GM13976 (cell line): ENCODE results near the gene UMPS.
"Not testable (repeated sequence)": the region's sequence is repeated elsewhere in the genome, so short reads cannot be mapped to it uniquely, and the experiment has no call there.

Source experiments
- DNase-seq: peaks from one replicate; pipeline ENCODE4 v3.0.0; 2012; ENCODE audit warnings: low spot score
- in situ Hi-C: fragments of 300-500 bp; cut with MboI; formaldehyde crosslinking; loops from one replicate; pipeline ENCODE4 v1.12.0; 2022; ENCODE audit warnings: low sequenced_read_pairs, mixed read lengths, inconsistent platforms; ENCODE audit not compliant: unreplicated experiment
- TF ChIP-seq, protein P1 (sequence below): IDR thresholded peaks from 2 replicates; pipeline ENCODE4 v1.5.1; 2012; ENCODE audit warnings: borderline replicate concordance, mild to moderate bottlenecking; ENCODE audit not compliant: insufficient read depth; ENCODE audit errors: extremely low read depth, missing control alignments, control extremely low read depth

Gene UMPS

DNA sequence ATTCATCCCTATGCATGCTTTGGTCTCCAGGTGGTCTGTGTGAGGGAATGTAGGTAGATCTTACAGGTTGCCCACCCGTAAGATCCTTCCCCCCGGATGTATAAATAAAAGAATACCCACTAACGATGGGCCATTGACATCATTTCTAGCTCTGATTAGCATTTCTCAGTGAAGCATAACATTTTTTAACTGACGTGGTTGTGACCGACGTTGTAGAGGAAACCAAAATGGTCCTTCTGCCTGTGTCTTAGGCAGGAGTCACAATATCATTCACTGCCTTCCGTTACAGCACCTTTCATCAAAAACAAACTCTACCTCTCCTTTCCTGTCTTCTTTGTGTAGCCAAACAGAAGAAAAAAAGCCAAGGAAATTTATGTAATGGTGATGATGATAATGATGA is 27.3 kb upstream of the UMPS start:
- TF ChIP-seq, protein P1, sequence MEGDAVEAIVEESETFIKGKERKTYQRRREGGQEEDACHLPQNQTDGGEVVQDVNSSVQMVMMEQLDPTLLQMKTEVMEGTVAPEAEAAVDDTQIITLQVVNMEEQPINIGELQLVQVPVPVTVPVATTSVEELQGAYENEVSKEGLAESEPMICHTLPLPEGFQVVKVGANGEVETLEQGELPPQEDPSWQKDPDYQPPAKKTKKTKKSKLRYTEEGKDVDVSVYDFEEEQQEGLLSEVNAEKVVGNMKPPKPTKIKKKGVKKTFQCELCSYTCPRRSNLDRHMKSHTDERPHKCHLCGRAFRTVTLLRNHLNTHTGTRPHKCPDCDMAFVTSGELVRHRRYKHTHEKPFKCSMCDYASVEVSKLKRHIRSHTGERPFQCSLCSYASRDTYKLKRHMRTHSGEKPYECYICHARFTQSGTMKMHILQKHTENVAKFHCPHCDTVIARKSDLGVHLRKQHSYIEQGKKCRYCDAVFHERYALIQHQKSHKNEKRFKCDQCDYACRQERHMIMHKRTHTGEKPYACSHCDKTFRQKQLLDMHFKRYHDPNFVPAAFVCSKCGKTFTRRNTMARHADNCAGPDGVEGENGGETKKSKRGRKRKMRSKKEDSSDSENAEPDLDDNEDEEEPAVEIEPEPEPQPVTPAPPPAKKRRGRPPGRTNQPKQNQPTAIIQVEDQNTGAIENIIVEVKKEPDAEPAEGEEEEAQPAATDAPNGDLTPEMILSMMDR: no peak
- no peak for DNase-seq
- in situ Hi-C loops: no loop called here

DNA sequence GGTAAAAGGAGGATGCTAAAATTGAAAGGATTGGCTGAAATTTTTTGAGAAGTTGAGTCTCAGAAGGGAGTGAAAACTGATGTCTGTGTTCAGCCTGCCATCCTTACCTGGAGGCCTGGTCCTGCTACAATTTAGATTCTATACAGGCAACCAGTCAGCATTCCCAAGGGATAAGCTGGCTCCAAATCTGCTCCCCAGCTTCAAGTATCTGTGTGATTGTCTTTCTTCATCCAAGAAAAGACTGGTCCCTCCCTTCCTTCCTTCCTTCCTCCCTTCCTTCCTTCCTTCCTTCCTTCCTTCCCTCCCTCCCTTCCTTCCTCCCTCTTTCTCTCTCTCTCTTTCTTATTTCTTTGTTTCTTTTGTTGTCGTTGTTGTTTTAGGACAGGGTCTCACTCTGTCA is 24.7 kb upstream of the UMPS start:
- no peak for DNase-seq
- TF ChIP-seq, protein P1: no peak
- in situ Hi-C loops: no loop called here

DNA sequence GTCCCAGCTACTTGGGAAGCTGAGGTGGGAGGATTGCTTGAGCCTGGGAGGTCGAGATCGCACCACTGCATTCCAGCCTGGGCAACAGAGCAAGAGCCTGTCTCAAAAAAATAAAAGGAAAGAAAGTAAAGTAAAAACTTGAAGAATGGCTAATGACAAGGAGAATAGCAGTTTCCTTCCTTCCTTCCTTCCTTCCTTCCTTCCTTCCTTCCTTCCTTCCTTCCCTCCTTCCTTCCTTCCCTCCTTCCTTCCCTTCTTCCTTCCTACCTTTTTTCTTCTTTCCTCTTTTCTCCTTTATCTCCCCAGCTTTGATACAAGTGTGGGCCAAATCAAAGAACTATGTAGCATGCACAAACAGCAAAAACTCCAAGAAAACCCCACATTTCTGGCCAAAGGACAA is 23.0 kb upstream of the UMPS start:
- DNase-seq, in situ Hi-C loops: not testable (repeated sequence)

DNA sequence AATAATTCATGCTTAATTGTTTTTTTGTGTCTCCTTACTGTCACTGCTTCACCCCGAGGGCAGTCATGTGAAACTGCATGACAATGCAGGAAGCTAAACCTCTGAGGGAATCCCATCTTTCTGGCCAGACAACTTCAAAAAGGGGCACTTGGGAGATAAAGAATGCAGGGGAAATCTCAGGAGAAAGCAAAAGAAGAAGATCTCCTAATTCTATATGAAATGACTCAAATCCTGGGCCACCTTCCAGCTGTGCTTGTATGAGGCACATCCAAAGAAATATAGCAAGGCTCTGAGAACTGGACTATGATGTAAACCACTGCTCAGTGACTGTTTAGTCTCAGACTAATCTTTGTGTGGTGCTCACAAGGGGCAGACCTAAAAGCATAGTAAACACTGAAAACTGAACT is 22.6 kb upstream of the UMPS start:
- TF ChIP-seq, protein P1: no peak
- no peak for DNase-seq
- in situ Hi-C loops: no loop called here

GRCh38 chr3:124714223-124714853 is 15.9 kb upstream of the UMPS start:
- TF ChIP-seq, protein P1: no peak
- in situ Hi-C loops: no loop called here
- DNase-seq: no peak

DNA sequence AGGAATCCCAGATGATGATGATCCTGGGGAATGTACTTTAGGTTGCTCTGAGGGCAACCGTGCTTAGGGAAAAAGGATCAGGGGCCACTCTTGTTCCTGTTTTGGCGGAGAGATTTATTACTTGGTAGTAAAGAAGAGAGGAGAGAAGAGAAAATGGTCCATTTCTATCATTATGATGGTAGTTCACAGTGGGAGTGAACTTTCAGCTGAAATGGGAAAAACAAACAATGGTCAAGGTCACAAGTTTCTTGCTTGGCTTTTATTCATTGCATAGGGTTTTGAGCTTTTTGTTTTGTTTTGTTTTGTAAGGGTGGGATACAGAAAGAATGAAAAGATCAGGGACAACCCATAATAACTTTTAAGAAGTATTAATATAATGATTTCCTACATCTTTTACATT is 7.7 kb upstream of the UMPS start:
- in situ Hi-C loops: no loop called here
- TF ChIP-seq, protein P1: no peak
- no peak for DNase-seq

DNA sequence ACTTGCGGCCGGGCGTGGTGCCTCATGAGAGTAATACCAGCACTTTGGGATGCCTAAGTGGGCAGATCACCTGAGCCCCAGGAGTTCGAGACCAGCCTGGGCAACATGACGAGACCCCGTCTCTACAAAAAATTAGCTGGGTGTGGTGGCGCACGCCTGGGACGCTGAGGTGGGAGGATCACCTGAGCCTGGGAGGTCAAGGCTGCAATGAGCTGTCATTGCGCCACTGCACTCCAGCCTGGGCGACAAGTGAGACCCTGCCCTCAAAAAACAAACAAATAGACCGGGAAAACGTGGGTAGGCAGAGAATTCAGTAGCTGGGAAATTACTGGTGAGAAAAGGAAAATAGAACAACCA is 667 bp downstream of the UMPS start:
- in situ Hi-C loops: no loop called here
- DNase-seq: no peak
- TF ChIP-seq, protein P1: no peak
